Mesendoderm (in vitro differentiated cells): ENCODE data around the gene NPIPB2.
"Not testable (repeated sequence)": the region's sequence is repeated elsewhere in the genome, so short reads cannot be mapped to it uniquely, and the experiment has no call there.

Experiments used
- DNase-seq: peaks from one replicate; pipeline ENCODE4 v3.0.0; 2013
- H2AK5ac ChIP-seq: 2 replicates; pipeline ENCODE4 v1.6.1; 2013; ENCODE audit warnings: low read length, inconsistent platforms
- H2BK120ac ChIP-seq: 2 replicates; pipeline ENCODE4 v1.6.1; 2013; ENCODE audit warnings: low read depth, mild to moderate bottlenecking, low read length, moderate library complexity, mixed read lengths
- H2BK15ac ChIP-seq: replicated peaks from 2 replicates; pipeline ENCODE4 v1.6.1; 2013; ENCODE audit warnings: low read depth, mild to moderate bottlenecking, moderate library complexity
- H2BK5ac ChIP-seq: 2 replicates; pipeline ENCODE4 v1.6.1; 2013; ENCODE audit warnings: low read length, inconsistent platforms
- H3K18ac ChIP-seq: 2 replicates; pipeline ENCODE4 v1.6.1; 2013; ENCODE audit warnings: mild to moderate bottlenecking, low read length, mixed read lengths
- H3K23ac ChIP-seq: one replicate; pipeline ENCODE4 v1.6.1; 2013; ENCODE audit warnings: low read length
- H3K27ac ChIP-seq: 2 replicates; pipeline ENCODE4 v1.5.1; 2013; ENCODE audit warnings: low read depth, mild to moderate bottlenecking, inconsistent platforms, low read length, moderate library complexity
- H3K27me3 ChIP-seq: 2 replicates; pipeline ENCODE4 v1.6.1; 2013; ENCODE audit warnings: low read length, control low read depth, mild to moderate bottlenecking, inconsistent platforms; ENCODE audit not compliant: insufficient read depth, poor library complexity
- H3K36me3 ChIP-seq: 2 replicates; pipeline ENCODE4 v1.6.1; 2013; ENCODE audit warnings: low read length, inconsistent platforms; ENCODE audit not compliant: control insufficient read depth, insufficient read depth
- H3K4ac ChIP-seq: one replicate; pipeline ENCODE4 v1.6.1; 2013; ENCODE audit warnings: low read depth, mild to moderate bottlenecking, low read length, moderate library complexity
- H3K4me1 ChIP-seq: 2 replicates; pipeline ENCODE4 v1.6.1; 2013; ENCODE audit warnings: low read depth, low read length, inconsistent platforms; ENCODE audit not compliant: control insufficient read depth
- H3K4me2 ChIP-seq: 2 replicates; pipeline ENCODE4 v1.6.1; 2013; ENCODE audit warnings: low read length
- H3K4me3 ChIP-seq: 2 replicates; pipeline ENCODE4 v1.5.1; 2013; ENCODE audit warnings: mild to moderate bottlenecking, low read length
- H3K56ac ChIP-seq: one replicate; pipeline ENCODE4 v1.6.1; 2013; ENCODE audit warnings: low read length
- H3K79me1 ChIP-seq: 2 replicates; pipeline ENCODE4 v1.6.1; 2013; ENCODE audit warnings: low read length, inconsistent platforms
- H3K79me2 ChIP-seq: 2 replicates; pipeline ENCODE4 v1.6.1; 2013; ENCODE audit warnings: mild to moderate bottlenecking, low read length; ENCODE audit not compliant: control insufficient read depth, insufficient read depth
- H3K9ac ChIP-seq: 2 replicates; pipeline ENCODE4 v1.6.1; 2013; ENCODE audit warnings: low read length, inconsistent platforms
- H4K5ac ChIP-seq: one replicate; pipeline ENCODE4 v1.6.1; 2013; ENCODE audit warnings: low read length
- H4K8ac ChIP-seq: one replicate; pipeline ENCODE4 v1.6.1; 2013; ENCODE audit warnings: low read depth, mild to moderate bottlenecking, control low read depth, low read length, moderate library complexity
- WGBS: extraction: QIAGEN DNeasy Blood & Tissue Kit; methylation state at CpG from one replicate; pipeline ENCODE4 v1.1.7; 2013; ENCODE audit warnings: low lambda C conversion rate, missing lambda C conversion rate; ENCODE audit not compliant: insufficient coverage; ENCODE audit errors: extremely low coverage; 5-methylcytosine and 5-hydroxymethylcytosine counted together

NPIPB2 gene

DNA sequence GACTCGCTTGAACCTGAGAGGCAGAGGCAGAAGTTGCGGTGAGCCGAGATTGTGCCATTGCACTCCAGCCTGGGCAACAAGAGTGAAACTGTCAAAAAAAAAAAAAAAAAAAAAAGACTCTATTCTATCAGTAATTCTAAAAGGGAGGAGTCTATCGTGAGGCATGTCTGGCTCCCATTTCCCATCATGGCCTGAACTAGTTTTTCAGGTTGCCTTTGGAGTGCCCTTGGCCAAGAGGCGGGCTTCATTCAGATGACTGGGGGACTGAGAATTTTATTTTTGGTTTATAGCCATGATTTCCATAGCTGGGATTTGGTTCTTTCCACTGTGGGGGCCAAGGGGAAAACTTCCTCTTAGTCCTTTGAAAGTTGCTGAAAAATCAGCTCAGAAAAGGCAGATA is 31.2 kb upstream of the NPIPB2 start:
- Histone ChIP-seq H2AK5ac (no peak overlapping the region), H3K23ac (no peak overlapping the region), H3K36me3 (no peaks in the 10 kb centered on the region), H3K4ac (no peak overlapping the region), H3K27ac (no peak overlapping the region), H3K9ac (no peak overlapping the region), H3K56ac (no peak overlapping the region), H3K79me1 (peaks cover 2% of the 10 kb centered on the region), H3K18ac (no peak overlapping the region), H3K79me2 (no peaks in the 10 kb centered on the region), H2BK15ac (no peak overlapping the region), H2BK5ac (no peak overlapping the region), H3K4me3 (no peak overlapping the region), H4K5ac (no peak overlapping the region), H4K8ac (no peak overlapping the region), H3K4me2 (no peak overlapping the region), H3K27me3 (no peaks in the 10 kb centered on the region), H3K4me1 (peaks cover 5% of the 10 kb centered on the region), H2BK120ac (no peak overlapping the region)
- DNase-seq = no peak
- WGBS = no CpG with 5 or more reads among the region's 5 CpGs

GRCh38 chr16:11972128-11972527 is 30.3 kb upstream of the NPIPB2 start:
- no peak overlapping the region for H3K9ac ChIP-seq
- no peak overlapping the region for H3K4me2 ChIP-seq
- H2BK120ac ChIP-seq = no peak overlapping the region
- no peak overlapping the region for H3K4ac ChIP-seq
- no peak overlapping the region for H3K23ac ChIP-seq
- H3K36me3 ChIP-seq = no peaks in the 10 kb centered on the region
- no peak overlapping the region for H3K27ac ChIP-seq
- H3K56ac ChIP-seq = no peak overlapping the region
- no peak overlapping the region for H2BK15ac ChIP-seq
- no CpG with 5 or more reads among the region's 11 CpGs for WGBS
- H3K4me1 ChIP-seq = peaks cover under 1% of the 10 kb centered on the region
- peak; percentile 47 for DNase-seq
- peaks cover 2% of the 10 kb centered on the region for H3K79me1 ChIP-seq
- H4K8ac ChIP-seq = no peak overlapping the region
- H3K27me3 ChIP-seq = no peaks in the 10 kb centered on the region
- H3K4me3 ChIP-seq = no peak overlapping the region
- H2AK5ac ChIP-seq = no peak overlapping the region
- H4K5ac ChIP-seq = no peak overlapping the region
- H3K79me2 ChIP-seq = no peaks in the 10 kb centered on the region
- H3K18ac ChIP-seq = no peak overlapping the region
- no peak overlapping the region for H2BK5ac ChIP-seq

- not testable (repeated sequence) for DNase-seq, H3K23ac ChIP-seq, H3K18ac ChIP-seq, H3K27me3 ChIP-seq, H3K9ac ChIP-seq, H3K4ac ChIP-seq, H2AK5ac ChIP-seq, H3K79me1 ChIP-seq, H2BK15ac ChIP-seq, H3K4me3 ChIP-seq, H3K27ac ChIP-seq, H4K5ac ChIP-seq, H2BK120ac ChIP-seq, H3K4me2 ChIP-seq, H3K36me3 ChIP-seq, H4K8ac ChIP-seq, H3K79me2 ChIP-seq, H2BK5ac ChIP-seq, H3K56ac ChIP-seq, H3K4me1 ChIP-seq
- no CpG with 5 or more reads among the region's 5 CpGs for WGBS
Measured at GRCh38 chr16:11970292-11970691, 28.4 kb upstream of the NPIPB2 start.

GRCh38 chr16:11968577-11968976 is 26.7 kb upstream of the NPIPB2 start:
- Histone ChIP-seq H3K79me2 (no peaks in the 10 kb centered on the region), H3K27ac (no peak overlapping the region), H2BK120ac (no peak overlapping the region), H2BK5ac (no peak overlapping the region), H3K4ac (no peak overlapping the region), H3K56ac (no peak overlapping the region), H4K8ac (no peak overlapping the region), H3K9ac (no peak overlapping the region), H2AK5ac (no peak overlapping the region), H2BK15ac (no peak overlapping the region), H3K4me1 (no peaks in the 10 kb centered on the region), H3K27me3 (no peaks in the 10 kb centered on the region), H3K36me3 (no peaks in the 10 kb centered on the region), H3K4me2 (no peak overlapping the region), H3K23ac (no peak overlapping the region), H3K79me1 (no peaks in the 10 kb centered on the region), H4K5ac (no peak overlapping the region), H3K4me3 (no peak overlapping the region), H3K18ac (no peak overlapping the region)
- DNase-seq = no peak
- WGBS = no CpG with 5 or more reads among the region's 3 CpGs

DNA sequence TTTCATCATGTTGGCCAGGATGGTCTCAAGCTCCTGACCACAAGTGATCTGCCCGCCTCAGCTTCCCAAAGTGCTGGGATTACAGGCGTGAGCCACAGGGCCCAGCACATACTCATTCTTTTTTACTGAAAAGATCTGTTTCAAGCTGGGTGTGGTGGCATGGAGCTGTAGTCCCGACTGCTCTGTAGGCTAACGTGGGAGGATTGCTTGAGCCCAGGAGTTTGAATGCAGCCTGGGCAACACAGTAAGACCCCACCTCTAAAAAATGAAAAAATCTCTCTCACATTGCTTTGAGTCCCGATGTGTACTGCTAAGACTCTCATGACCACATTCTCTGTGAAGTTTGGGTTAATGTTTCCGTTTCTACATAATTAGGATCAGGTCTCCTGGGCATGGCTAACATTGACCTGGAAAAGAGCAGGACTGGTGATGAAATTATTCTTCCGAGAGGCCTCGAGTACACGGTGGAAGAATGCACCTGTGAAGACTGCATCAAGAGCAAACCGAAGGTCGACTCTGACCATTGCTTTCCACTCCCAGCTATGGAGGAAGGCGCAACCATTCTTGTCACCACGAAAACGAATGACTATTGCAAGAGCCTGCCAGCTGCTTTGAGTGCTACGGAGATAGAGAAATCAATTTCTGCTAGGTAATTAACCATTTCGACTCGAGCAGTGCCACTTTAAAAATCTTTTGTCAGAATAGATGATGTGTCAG is 25.5 kb upstream of the NPIPB2 start:
- no peak overlapping the region for H2BK15ac ChIP-seq
- H3K36me3 ChIP-seq = no peaks in the 10 kb centered on the region
- H3K79me2 ChIP-seq = no peaks in the 10 kb centered on the region
- DNase-seq = no peak
- no peak overlapping the region for H3K27ac ChIP-seq
- no peak overlapping the region for H3K23ac ChIP-seq
- H2BK5ac ChIP-seq = no peak overlapping the region
- H3K4me3 ChIP-seq = no peak overlapping the region
- H4K5ac ChIP-seq = no peak overlapping the region
- no peak overlapping the region for H3K9ac ChIP-seq
- H3K4me1 ChIP-seq = no peaks in the 10 kb centered on the region
- H2BK120ac ChIP-seq = no peak overlapping the region
- H4K8ac ChIP-seq = no peak overlapping the region
- no peak overlapping the region for H3K56ac ChIP-seq
- H3K4ac ChIP-seq = no peak overlapping the region
- H3K4me2 ChIP-seq = no peak overlapping the region
- WGBS = no CpG with 5 or more reads among the region's 17 CpGs
- no peaks in the 10 kb centered on the region for H3K27me3 ChIP-seq
- H2AK5ac ChIP-seq = no peak overlapping the region
- no peaks in the 10 kb centered on the region for H3K79me1 ChIP-seq
- no peak overlapping the region for H3K18ac ChIP-seq

DNA sequence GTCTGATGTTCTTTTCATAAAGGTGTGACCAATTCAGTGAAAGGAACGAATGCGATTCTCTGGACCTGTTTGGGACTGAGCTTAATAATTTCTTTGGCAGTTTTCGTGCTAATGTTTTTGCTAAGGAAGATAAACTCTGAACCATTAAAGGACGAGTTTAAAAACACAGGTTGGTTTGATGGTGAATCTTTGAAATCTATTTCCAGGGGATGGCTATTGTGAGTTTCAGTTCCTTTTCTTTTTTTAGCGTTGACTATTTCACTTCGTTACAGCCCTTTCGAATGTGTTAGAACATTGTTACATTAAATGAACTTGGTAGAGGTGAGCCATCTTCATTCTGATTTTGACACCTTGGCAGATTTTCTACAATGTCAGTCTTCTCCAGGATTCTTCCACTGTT is 24.3 kb upstream of the NPIPB2 start:
- Histone ChIP-seq H3K23ac (no peak overlapping the region), H3K18ac (no peak overlapping the region), H4K5ac (no peak overlapping the region), H3K4me3 (no peak overlapping the region), H3K56ac (no peak overlapping the region), H3K27ac (no peak overlapping the region), H3K36me3 (no peaks in the 10 kb centered on the region), H3K4ac (no peak overlapping the region), H4K8ac (no peak overlapping the region), H3K79me1 (no peaks in the 10 kb centered on the region), H2BK15ac (no peak overlapping the region), H3K4me1 (no peaks in the 10 kb centered on the region), H3K79me2 (no peaks in the 10 kb centered on the region), H2BK120ac (no peak overlapping the region), H3K27me3 (no peaks in the 10 kb centered on the region), H2AK5ac (no peak overlapping the region), H2BK5ac (no peak overlapping the region), H3K4me2 (no peak overlapping the region), H3K9ac (no peak overlapping the region)
- no CpG with 5 or more reads among the region's 7 CpGs for WGBS
- no peak for DNase-seq
